Parathyroid adenoma (tissue), 2 donors: ENCODE data around the gene EFNB3.

Source experiments
- H2AFZ ChIP-seq: fragments of 300-600 bp; sonication (generic); one replicate; pipeline ENCODE4 v1.7.0; 2017; ENCODE audit warnings: antibody characterized with exemption, mild to moderate bottlenecking
- H3K27ac ChIP-seq: fragments of 300-600 bp; sonication (generic); one replicate; pipeline ENCODE4 v1.7.0; 2017
- H3K27me3 ChIP-seq: fragments of 300-600 bp; sonication (generic); one replicate; pipeline ENCODE4 v1.7.0; 2017; ENCODE audit warnings: low read length; ENCODE audit not compliant: control insufficient read depth, insufficient read depth
- H3K36me3 ChIP-seq: fragments of 300-600 bp; sonication (generic); one replicate; pipeline ENCODE4 v1.7.0; 2017; ENCODE audit warnings: low read length; ENCODE audit not compliant: control insufficient read depth, insufficient read depth
- H3K4me1 ChIP-seq: fragments of 300-600 bp; sonication (generic); one replicate; pipeline ENCODE4 v1.7.0; 2017; ENCODE audit warnings: control low read depth
- H3K4me2 ChIP-seq: fragments of 300-600 bp; sonication (generic); one replicate; pipeline ENCODE4 v1.7.0; 2017; ENCODE audit warnings: low read length
- H3K4me3 ChIP-seq: fragments of 300-600 bp; sonication (generic); one replicate; pipeline ENCODE4 v1.7.0; 2017; ENCODE audit warnings: low read depth, low read length
- H3K79me2 ChIP-seq: fragments of 300-600 bp; sonication (generic); one replicate; pipeline ENCODE4 v1.7.0; 2017; ENCODE audit warnings: control low read depth
- H3K9ac ChIP-seq: fragments of 300-600 bp; sonication (generic); one replicate; pipeline ENCODE4 v1.7.0; 2017; ENCODE audit warnings: mild to moderate bottlenecking
- H3K9me3 ChIP-seq: fragments of 300-600 bp; sonication (generic); one replicate; pipeline ENCODE4 v1.7.0; 2017; ENCODE audit warnings: low read length; ENCODE audit not compliant: control insufficient read depth
- TF ChIP-seq, protein P1 (sequence below): fragments of 300-600 bp; sonication (generic); IDR thresholded peaks from one replicate; pipeline ENCODE4 v1.7.0; 2017; ENCODE audit warnings: antibody characterized with exemption, mild to moderate bottlenecking
- donor health status: primary hyperparathyroidism.

EFNB3 gene

DNA sequence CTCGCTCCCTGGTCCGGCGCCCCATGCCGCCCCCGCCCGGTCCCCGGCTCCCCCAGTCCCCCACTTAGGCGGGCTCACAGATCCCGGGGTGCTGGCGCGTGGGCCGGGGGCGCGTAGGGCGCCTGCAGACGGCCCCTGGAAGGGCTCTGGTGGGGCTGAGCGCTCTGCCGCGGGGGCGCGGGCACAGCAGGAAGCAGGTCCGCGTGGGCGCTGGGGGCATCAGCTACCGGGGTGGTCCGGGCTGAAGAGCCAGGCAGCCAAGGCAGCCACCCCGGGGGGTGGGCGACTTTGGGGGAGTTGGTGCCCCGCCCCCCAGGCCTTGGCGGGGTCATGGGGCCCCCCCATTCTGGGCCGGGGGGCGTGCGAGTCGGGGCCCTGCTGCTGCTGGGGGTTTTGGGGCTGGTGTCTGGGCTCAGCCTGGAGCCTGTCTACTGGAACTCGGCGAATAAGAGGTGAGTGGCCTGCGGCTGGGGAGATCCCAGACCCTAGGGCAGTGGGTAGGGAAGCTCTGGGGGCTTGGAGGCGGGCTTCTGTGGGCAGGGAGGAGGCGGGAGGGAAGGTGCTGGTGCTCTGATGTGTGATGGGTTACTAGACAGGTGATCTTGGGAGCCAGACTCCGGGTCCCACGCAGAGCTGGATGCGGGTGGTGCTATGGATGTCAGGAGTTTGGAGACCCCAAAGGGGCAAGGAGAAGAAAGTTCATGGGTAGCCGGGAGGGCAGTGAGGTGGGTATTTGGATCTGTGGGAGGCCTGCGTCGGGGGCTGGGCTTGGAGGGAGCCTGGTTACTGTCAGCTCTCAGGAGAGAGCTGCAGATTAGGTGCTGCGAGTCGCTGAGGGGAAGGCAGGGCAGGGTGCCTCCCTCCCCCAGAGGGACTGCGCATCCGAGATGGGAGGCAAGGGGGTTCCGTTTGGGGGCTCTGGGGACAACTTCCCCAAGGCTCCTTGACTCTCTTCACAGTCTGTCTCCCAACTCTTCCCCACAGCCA, 560 bp downstream of the EFNB3 start:
- Histone ChIP-seq H3K9me3 (no peaks in the 10 kb centered on the region), H3K27ac (no peak overlapping the region), H3K27me3 (no peaks in the 10 kb centered on the region), H3K4me2 (peak overlapping the region; percentile 94), H3K4me3 (peak overlapping the region; percentile 70), H3K36me3 (no peaks in the 10 kb centered on the region), H3K9ac (peak overlapping the region; percentile 46), H3K4me1 (no peaks in the 10 kb centered on the region), H2AFZ (peak overlapping the region; percentile 96), H3K79me2 (no peaks in the 10 kb centered on the region)
- TF ChIP-seq, protein P1, sequence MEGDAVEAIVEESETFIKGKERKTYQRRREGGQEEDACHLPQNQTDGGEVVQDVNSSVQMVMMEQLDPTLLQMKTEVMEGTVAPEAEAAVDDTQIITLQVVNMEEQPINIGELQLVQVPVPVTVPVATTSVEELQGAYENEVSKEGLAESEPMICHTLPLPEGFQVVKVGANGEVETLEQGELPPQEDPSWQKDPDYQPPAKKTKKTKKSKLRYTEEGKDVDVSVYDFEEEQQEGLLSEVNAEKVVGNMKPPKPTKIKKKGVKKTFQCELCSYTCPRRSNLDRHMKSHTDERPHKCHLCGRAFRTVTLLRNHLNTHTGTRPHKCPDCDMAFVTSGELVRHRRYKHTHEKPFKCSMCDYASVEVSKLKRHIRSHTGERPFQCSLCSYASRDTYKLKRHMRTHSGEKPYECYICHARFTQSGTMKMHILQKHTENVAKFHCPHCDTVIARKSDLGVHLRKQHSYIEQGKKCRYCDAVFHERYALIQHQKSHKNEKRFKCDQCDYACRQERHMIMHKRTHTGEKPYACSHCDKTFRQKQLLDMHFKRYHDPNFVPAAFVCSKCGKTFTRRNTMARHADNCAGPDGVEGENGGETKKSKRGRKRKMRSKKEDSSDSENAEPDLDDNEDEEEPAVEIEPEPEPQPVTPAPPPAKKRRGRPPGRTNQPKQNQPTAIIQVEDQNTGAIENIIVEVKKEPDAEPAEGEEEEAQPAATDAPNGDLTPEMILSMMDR = no peak

DNA sequence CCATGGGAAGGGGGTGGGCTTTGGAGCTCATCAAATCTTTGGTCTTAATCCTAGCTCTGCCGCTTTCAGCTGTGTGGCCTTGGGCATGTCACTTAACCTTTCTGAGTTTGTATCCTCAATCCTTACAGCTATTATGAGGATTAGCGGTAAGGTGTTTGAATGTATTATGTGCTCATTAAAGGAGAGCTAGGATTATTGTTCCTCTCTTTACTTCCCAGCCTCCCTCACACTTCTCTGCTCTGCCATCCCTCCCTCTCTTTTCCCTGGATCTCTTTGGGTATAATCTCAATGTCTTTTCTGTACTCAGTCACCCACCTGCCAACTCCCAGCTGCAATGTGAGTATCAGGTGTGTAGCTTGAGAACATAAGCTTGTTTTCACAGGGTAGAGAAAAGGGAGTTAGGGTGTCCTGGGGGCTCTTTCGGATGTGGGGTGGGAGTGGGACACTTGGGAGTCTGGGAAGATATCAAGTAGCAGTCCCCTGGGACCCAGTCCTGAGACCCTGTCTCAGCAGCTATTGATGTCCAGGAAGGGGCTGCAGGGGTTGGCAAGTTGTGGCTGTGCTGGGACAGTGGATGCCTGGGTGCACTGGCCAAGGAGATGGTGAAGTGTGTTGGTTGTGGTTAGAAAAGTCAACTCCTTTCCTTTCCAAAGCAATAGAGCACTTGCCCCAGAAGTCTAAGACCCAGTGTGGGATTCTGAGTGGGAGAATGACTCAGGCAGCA, 1.8 kb downstream of the EFNB3 start:
- TF ChIP-seq, protein P1 = no peak
- Histone ChIP-seq H3K79me2 (no peaks in the 10 kb centered on the region), H3K27ac (no peak overlapping the region), H3K36me3 (no peaks in the 10 kb centered on the region), H3K4me2 (no peak overlapping the region), H2AFZ (no peak overlapping the region), H3K4me1 (no peaks in the 10 kb centered on the region), H3K9ac (no peak overlapping the region), H3K4me3 (no peak overlapping the region), H3K9me3 (no peaks in the 10 kb centered on the region), H3K27me3 (no peaks in the 10 kb centered on the region)

DNA sequence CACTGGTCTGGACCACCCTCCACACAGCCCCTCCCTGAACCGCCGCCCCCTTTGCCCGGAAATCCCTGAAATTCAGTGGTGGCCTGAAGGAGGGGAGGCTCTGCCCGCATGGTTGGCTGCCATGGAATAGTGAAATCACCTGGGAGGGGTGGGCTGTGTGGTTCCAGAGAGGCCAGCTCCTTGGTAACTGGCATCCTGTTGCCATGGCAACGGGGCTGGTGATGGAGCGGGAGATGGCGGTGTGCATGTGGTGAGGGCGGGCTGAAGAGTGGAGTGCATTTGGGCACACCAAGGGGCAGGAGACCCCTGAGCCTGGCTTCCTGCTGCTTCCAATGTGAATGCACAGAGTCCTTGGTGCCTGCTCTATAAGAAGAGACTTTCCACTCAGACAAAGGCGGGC, 2.4 kb downstream of the EFNB3 start:
- H3K4me2 ChIP-seq = no peak overlapping the region
- no peak overlapping the region for H3K9ac ChIP-seq
- H3K27ac ChIP-seq = no peak overlapping the region
- no peaks in the 10 kb centered on the region for H3K36me3 ChIP-seq
- no peaks in the 10 kb centered on the region for H3K9me3 ChIP-seq
- TF ChIP-seq, protein P1 = no peak
- H2AFZ ChIP-seq = no peak overlapping the region
- no peak overlapping the region for H3K4me3 ChIP-seq
- H3K79me2 ChIP-seq = no peaks in the 10 kb centered on the region
- H3K4me1 ChIP-seq = no peaks in the 10 kb centered on the region
- no peaks in the 10 kb centered on the region for H3K27me3 ChIP-seq

DNA sequence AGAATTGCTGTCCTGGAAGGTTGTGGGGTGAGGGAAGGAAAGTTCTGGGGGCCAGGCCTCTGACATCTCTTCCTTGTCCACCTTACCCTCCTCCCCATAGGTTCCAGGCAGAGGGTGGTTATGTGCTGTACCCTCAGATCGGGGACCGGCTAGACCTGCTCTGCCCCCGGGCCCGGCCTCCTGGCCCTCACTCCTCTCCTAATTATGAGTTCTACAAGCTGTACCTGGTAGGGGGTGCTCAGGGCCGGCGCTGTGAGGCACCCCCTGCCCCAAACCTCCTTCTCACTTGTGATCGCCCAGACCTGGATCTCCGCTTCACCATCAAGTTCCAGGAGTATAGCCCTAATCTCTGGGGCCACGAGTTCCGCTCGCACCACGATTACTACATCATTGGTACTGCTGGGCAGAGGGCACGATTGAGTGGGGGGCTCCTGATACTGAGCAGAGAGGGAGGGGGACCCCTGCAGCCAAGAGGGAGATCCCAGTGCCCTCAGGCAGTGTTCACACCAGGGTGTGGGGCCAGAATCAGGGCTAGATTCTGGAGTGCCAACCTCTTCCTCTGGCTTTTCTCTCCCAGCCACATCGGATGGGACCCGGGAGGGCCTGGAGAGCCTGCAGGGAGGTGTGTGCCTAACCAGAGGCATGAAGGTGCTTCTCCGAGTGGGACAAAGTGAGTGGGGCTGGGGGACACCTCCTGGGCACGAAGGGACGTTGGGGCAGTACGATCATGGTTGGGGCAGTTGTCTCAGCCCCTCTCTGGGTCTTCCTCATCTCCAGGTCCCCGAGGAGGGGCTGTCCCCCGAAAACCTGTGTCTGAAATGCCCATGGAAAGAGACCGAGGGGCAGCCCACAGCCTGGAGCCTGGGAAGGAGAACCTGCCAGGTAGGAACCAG, 3.1 kb downstream of the EFNB3 start:
- TF ChIP-seq, protein P1 = no peak
- no peaks in the 10 kb centered on the region for H3K9me3 ChIP-seq

More for the DNA sequence above, 3.1 kb downstream of the EFNB3 start:
- H3K4me3 ChIP-seq = no peak overlapping the region
- no peak overlapping the region for H3K9ac ChIP-seq
- H3K4me1 ChIP-seq = no peaks in the 10 kb centered on the region
- H3K36me3 ChIP-seq = no peaks in the 10 kb centered on the region
- no peak overlapping the region for H3K27ac ChIP-seq
- H3K79me2 ChIP-seq = no peaks in the 10 kb centered on the region
- no peaks in the 10 kb centered on the region for H3K27me3 ChIP-seq
- H3K4me2 ChIP-seq = no peak overlapping the region
- no peak overlapping the region for H2AFZ ChIP-seq
